Upper lobe of right lung (tissue), 1 donor: Measurements from ENCODE around the gene OXGR1. TPM values are rescaled to one million over a fixed set of nuclear protein-coding genes. Genes with fewer than 3 reads are reported as not detected.

Experiments
- ATAC-seq: fragments of 200-7000 bp; cut with Tn5 transposase; one replicate; pipeline ENCODE4 v1.9.1; 2020; ENCODE audit warnings: mild to moderate bottlenecking, moderate library complexity
- DNase-seq: peaks from one replicate; pipeline ENCODE4 v3.0.0-alpha.2; 2020
- H3K27ac ChIP-seq: fragments of 200-600 bp; one replicate; pipeline ENCODE4 v1.8.0; 2022
- H3K27me3 ChIP-seq: fragments of 200-600 bp; one replicate; pipeline ENCODE4 v1.8.0; 2022; ENCODE audit warnings: mild to moderate bottlenecking
- H3K36me3 ChIP-seq: fragments of 200-600 bp; one replicate; pipeline ENCODE4 v1.8.0; 2022
- H3K4me1 ChIP-seq: fragments of 200-600 bp; one replicate; pipeline ENCODE4 v1.8.0; 2022
- H3K4me3 ChIP-seq: fragments of 200-600 bp; one replicate; pipeline ENCODE4 v1.8.0; 2022; ENCODE audit warnings: mild to moderate bottlenecking
- H3K9me3 ChIP-seq: fragments of 200-600 bp; one replicate; pipeline ENCODE4 v1.8.0; 2022
- CTCF ChIP-seq: fragments of 200-600 bp; IDR thresholded peaks from one replicate; pipeline ENCODE4 v1.8.0; 2022; ENCODE audit warnings: antibody characterized with exemption
- intact Hi-C: fragments of 100-400 bp; cut with DNase I; formaldehyde crosslinking; loops from one replicate; pipeline ENCODE4 v1.11.0; 2022
- total RNA-seq: library from RNA; stranded (reverse); fragmentation: NEBNext Ultra II Directional; extraction: Animal tissue kit (Norgen Biotek cat#: 25700); gene quantifications from one replicate; pipeline ENCODE4 v1.2.1, GENCODE V29; 2021
- donor health status: DM: no; HTN: yes; CAD: no; lungs with severe emphysema.

OXGR1 gene
- total RNA-seq, 1 donor from 2014 or later = 0.55 TPM

DNA sequence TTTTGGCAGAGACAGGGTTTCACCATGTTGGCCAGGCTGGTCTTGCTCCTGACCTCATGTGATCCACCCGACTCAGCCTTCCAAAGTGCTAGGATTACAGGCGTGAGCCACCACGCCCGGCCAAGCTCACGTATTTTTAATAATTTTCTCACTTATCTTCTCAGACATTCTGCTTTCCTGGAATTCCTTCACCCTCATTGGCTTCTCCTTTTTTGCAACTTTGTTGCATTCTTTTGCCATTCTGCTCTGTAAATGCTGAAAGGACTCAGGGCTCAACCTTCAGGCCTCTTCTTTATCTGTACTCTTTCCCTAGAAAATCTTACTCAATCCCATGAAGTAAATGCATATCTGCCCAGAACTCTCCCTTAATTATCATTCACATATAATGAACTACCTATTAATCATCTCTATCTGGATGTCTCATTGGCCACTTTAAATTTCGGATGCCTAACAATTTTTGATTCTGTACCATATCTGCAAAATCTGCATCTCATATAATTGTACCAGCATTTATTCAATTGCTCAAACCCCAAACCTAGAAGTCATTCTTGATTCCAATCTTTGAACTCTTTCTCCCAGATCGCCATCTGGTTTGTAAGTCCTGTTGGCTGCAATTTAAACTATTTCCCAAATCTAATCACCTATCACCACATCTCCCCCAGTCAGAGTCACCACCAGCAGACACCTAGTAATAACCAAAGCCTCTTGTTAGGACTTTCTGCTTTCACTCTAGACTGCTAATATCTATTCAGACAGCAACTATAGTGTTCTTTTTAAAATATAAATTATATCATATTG is 18.2 kb upstream of the OXGR1 start:
- TF ChIP-seq CTCF = no peak
- Histone ChIP-seq H3K27me3 (no peaks in the 10 kb centered on the region), H3K4me1 (no peaks in the 10 kb centered on the region), H3K4me3 (no peak overlapping the region), H3K36me3 (no peaks in the 10 kb centered on the region), H3K27ac (no peak overlapping the region), H3K9me3 (no peaks in the 10 kb centered on the region)
- intact Hi-C loops = no loop called here
- ATAC-seq (no peak), DNase-seq (no peak)

GRCh38 chr13:97011446-97012131 is 17.3 kb upstream of the OXGR1 start:
- no peaks in the 10 kb centered on the region for H3K27me3 ChIP-seq
- intact Hi-C loops = no loop called here
- no peaks in the 10 kb centered on the region for H3K4me1 ChIP-seq
- no peaks in the 10 kb centered on the region for H3K36me3 ChIP-seq
- H3K27ac ChIP-seq = no peak overlapping the region
- H3K9me3 ChIP-seq = no peaks in the 10 kb centered on the region
- ATAC-seq = no peak
- no peak overlapping the region for H3K4me3 ChIP-seq
- DNase-seq = no peak
- no peak for TF ChIP-seq CTCF

DNA sequence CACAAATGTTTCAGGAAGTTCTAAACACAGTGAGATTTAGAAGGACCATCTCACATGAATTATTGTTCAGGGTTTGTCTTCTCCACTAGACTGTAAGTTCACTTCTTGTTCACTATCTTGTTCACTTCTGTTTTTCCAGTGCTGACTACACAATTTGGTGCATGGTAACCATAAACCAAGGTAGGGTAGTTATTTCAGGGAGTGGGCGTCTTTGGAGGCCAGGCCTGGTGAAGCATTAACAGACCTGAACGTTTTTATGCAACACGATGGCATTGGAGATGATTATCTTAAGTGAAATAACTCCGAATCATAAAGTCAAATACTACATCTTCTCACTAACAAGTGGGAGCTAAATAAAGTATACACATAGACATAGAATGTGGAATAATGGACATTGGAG is 14.4 kb upstream of the OXGR1 start:
- H3K9me3 ChIP-seq = no peaks in the 10 kb centered on the region
- ATAC-seq (no peak), DNase-seq (no peak)
- no peaks in the 10 kb centered on the region for H3K4me1 ChIP-seq
- no peak for TF ChIP-seq CTCF
- H3K27ac ChIP-seq = no peak overlapping the region
- no peaks in the 10 kb centered on the region for H3K27me3 ChIP-seq
- intact Hi-C loops = no loop called here
- no peak overlapping the region for H3K4me3 ChIP-seq
- H3K36me3 ChIP-seq = no peaks in the 10 kb centered on the region

DNA sequence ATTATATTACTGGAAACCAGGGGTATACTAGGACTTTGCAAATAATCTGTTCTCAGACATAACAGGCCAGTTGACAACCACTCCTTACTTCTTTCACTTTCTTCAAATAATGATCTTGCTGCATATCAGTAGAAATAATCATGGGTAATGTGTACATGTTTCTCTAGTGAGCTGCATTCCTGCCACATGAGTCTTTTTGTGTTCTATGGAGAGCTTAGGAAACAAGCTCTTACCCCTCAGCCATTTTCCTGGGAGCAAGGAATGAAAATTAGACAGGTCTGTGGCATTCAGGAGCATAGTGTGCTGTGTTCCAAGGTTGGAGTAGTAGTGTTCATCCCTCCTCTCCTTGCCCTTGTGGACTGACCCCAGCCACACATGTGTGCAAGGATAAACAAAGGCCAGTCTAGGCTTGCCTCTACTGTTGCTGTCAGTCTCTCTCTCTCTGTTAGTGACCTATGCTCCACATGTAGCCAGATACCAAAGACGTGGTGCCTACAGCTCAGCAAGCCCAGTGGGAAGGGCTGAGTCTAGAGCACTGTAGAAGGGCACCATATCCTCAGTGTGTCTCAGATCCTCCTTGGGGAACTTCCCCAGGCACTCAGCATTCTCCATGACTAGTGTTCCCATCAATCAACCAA is 11.5 kb upstream of the OXGR1 start:
- intact Hi-C loops = no loop called here

GRCh38 chr13:97004886-97005285 is 10.6 kb upstream of the OXGR1 start:
- no peak for ATAC-seq

More for the DNA sequence above, 11.5 kb upstream of the OXGR1 start:
- no peak overlapping the region for H3K4me3 ChIP-seq
- no peak overlapping the region for H3K27ac ChIP-seq
- no peak for DNase-seq
- peak; percentile 26 for ATAC-seq
- TF ChIP-seq CTCF = no peak
- no peaks in the 10 kb centered on the region for H3K9me3 ChIP-seq
- H3K27me3 ChIP-seq = no peaks in the 10 kb centered on the region
- H3K36me3 ChIP-seq = no peaks in the 10 kb centered on the region
- no peaks in the 10 kb centered on the region for H3K4me1 ChIP-seq

More at GRCh38 chr13:97004886-97005285, 10.6 kb upstream of the OXGR1 start:
- Histone ChIP-seq H3K27ac (no peak overlapping the region), H3K36me3 (no peaks in the 10 kb centered on the region), H3K4me1 (no peaks in the 10 kb centered on the region), H3K4me3 (no peak overlapping the region), H3K9me3 (no peaks in the 10 kb centered on the region), H3K27me3 (no peaks in the 10 kb centered on the region)
- intact Hi-C loops = no loop called here
- DNase-seq = no peak
- TF ChIP-seq CTCF = no peak
